ENCODE data around the gene ELAVL3. TPM values are rescaled to one million over a fixed set of nuclear protein-coding genes. Genes with fewer than 3 reads are reported as not detected.

Gene ELAVL3
- total RNA-seq, 4 donors from 2014 or later: not detected

- WGBS, 2 donors: 91 to 93% methylated on average over 31 of the region's 31 CpGs
- no peak for TF ChIP-seq POLR2A (IDR thresholded peaks at IDR 0.05)
- TF ChIP-seq CTCF (IDR thresholded peaks at IDR 0.05): no peak
- DNase-seq (ENCODE audit: low spot score in 2 of 2): no peak
- no peak overlapping the region for H3K4me3 ChIP-seq (ENCODE audit: low read depth, poor library complexity, severe bottlenecking)
- intact Hi-C loops (cut with DNase I; ENCODE audit: low total_unique reads): no loop called here
Observed at GRCh38 chr19:11448923-11449554, 31.8 kb downstream of the ELAVL3 start.

- intact Hi-C loops (cut with DNase I; ENCODE audit: low total_unique reads): no loop called here
- WGBS, 2 donors: 84 to 88% methylated on average over 12 to 13 of the region's 13 CpGs
- TF ChIP-seq POLR2A (IDR thresholded peaks at IDR 0.05): no peak
- TF ChIP-seq CTCF (IDR thresholded peaks at IDR 0.05): no peak
- no peak for DNase-seq (ENCODE audit: low spot score in 2 of 2)
- no peak overlapping the region for H3K4me3 ChIP-seq (ENCODE audit: low read depth, poor library complexity, severe bottlenecking)
Observed at GRCh38 chr19:11448410-11448809, 32.4 kb downstream of the ELAVL3 start.

- no peak for TF ChIP-seq CTCF (IDR thresholded peaks at IDR 0.05)
- no peak for TF ChIP-seq POLR2A (IDR thresholded peaks at IDR 0.05)
- no peak overlapping the region for H3K4me3 ChIP-seq (ENCODE audit: low read depth, poor library complexity, severe bottlenecking)
- WGBS, 2 donors: 94% methylated on average over 33 of the region's 35 CpGs
- intact Hi-C loops (cut with DNase I; ENCODE audit: low total_unique reads): no loop called here
- DNase-seq (ENCODE audit: low spot score in 2 of 2): no peak
Observed at GRCh38 chr19:11447347-11448262, 33.2 kb downstream of the ELAVL3 start.

- 52 to 73% methylated on average over 13 to 23 of the region's 23 CpGs for WGBS, 2 donors
- no peak for DNase-seq (ENCODE audit: low spot score in 2 of 2)
- TF ChIP-seq CTCF (IDR thresholded peaks at IDR 0.05): no peak
- TF ChIP-seq POLR2A (IDR thresholded peaks at IDR 0.05): no peak
Observed at GRCh38 chr19:11446652-11447301, 34.1 kb downstream of the ELAVL3 start.

GRCh38 chr19:11446271-11446651 lies 34.6 kb downstream of the ELAVL3 start:
- WGBS, 2 donors: 86 to 87% methylated on average over 14 of the region's 14 CpGs
- intact Hi-C loops (cut with DNase I; ENCODE audit: low total_unique reads): no loop called here
- DNase-seq (ENCODE audit: low spot score in 2 of 2): no peak
- H3K4me3 ChIP-seq (ENCODE audit: low read depth, poor library complexity, severe bottlenecking): no peak overlapping the region
- TF ChIP-seq CTCF (IDR thresholded peaks at IDR 0.05) (no peak), POLR2A (IDR thresholded peaks at IDR 0.05) (no peak)

More at GRCh38 chr19:11446652-11447301, 34.1 kb downstream of the ELAVL3 start:
- intact Hi-C loops (cut with DNase I; ENCODE audit: low total_unique reads): no loop called here
- H3K4me3 ChIP-seq (ENCODE audit: low read depth, poor library complexity, severe bottlenecking): no peak overlapping the region

All from lower leg skin (tissue), 4 donors.